Glutamatergic neuron (in vitro differentiated cells): Measurements from ENCODE around the gene TSC22D4. TPM values are rescaled to one million over a fixed set of nuclear protein-coding genes. Genes with fewer than 3 reads are reported as not detected.

Experiments used
- DNase-seq: peaks from one replicate; pipeline ENCODE4 v3.0.0; 2022
- H3K27ac Mint-ChIP-seq: one replicate; pipeline ENCODE4 v1.8.0; 2020; ENCODE audit warnings: mild to moderate bottlenecking, mixed read lengths, inconsistent platforms; ENCODE audit not compliant: unreplicated experiment
- H3K27me3 Mint-ChIP-seq: one replicate; pipeline ENCODE4 v1.8.0; 2020; ENCODE audit warnings: mild to moderate bottlenecking, moderate library complexity, mixed read lengths, inconsistent platforms; ENCODE audit not compliant: unreplicated experiment
- H3K36me3 Mint-ChIP-seq: one replicate; pipeline ENCODE4 v1.8.0; 2020; ENCODE audit warnings: mild to moderate bottlenecking, mixed read lengths, inconsistent platforms; ENCODE audit not compliant: unreplicated experiment
- H3K4me1 Mint-ChIP-seq: one replicate; pipeline ENCODE4 v1.8.0; 2020; ENCODE audit warnings: mild to moderate bottlenecking, low read depth, mixed read lengths, inconsistent platforms; ENCODE audit not compliant: unreplicated experiment
- H3K4me3 Mint-ChIP-seq: one replicate; pipeline ENCODE4 v1.8.0; 2020; ENCODE audit warnings: mild to moderate bottlenecking, mixed read lengths, inconsistent platforms; ENCODE audit not compliant: unreplicated experiment
- H3K9me3 Mint-ChIP-seq: one replicate; pipeline ENCODE4 v1.8.0; 2020; ENCODE audit warnings: mild to moderate bottlenecking, moderate library complexity, mixed read lengths, inconsistent platforms; ENCODE audit not compliant: unreplicated experiment
- CTCF ChIP-seq: fragments of 200-600 bp; sonication (generic); IDR thresholded peaks from one replicate; pipeline ENCODE4 v1.5.0; 2021; ENCODE audit not compliant: partially characterized antibody, unreplicated experiment
- total RNA-seq: library from RNA; stranded (reverse); fragmentation: NEBNext Ultra II Directional; extraction: Animal tissue kit (Norgen Biotek cat#: 25700); gene quantifications from one replicate; pipeline ENCODE4 v1.2.1, GENCODE V29; 2021; ENCODE audit not compliant: unreplicated experiment

TSC22D4 gene
- total RNA-seq, 1 donor from 2014 or later: 39.6 TPM

GRCh38 chr7:100486753-100487446 is 7.9 kb upstream of the TSC22D4 start:
- peaks cover 5% of the 10 kb centered on the region for H3K27me3 Mint-ChIP-seq
- no peaks in the 10 kb centered on the region for H3K36me3 Mint-ChIP-seq
- no peak for DNase-seq
- no peak for TF ChIP-seq CTCF
- H3K4me1 Mint-ChIP-seq: peaks cover 17% of the 10 kb centered on the region
- H3K9me3 Mint-ChIP-seq: peaks cover 7% of the 10 kb centered on the region
- no peak overlapping the region for H3K4me3 Mint-ChIP-seq
- H3K27ac Mint-ChIP-seq: no peak overlapping the region

- Mint-ChIP-seq H3K27ac (peak overlapping the region; percentile 46), H3K27me3 (peaks cover 5% of the 10 kb centered on the region), H3K36me3 (no peaks in the 10 kb centered on the region), H3K4me3 (peak overlapping the region; percentile 81), H3K4me1 (peaks cover 17% of the 10 kb centered on the region), H3K9me3 (peaks cover 7% of the 10 kb centered on the region)
- no peak for TF ChIP-seq CTCF
- no peak for DNase-seq
Measured at GRCh38 chr7:100486111-100486636, 7.2 kb upstream of the TSC22D4 start.

- Mint-ChIP-seq H3K4me3 (peak overlapping the region; percentile 76), H3K27me3 (peaks cover 5% of the 10 kb centered on the region), H3K36me3 (no peaks in the 10 kb centered on the region), H3K27ac (no peak overlapping the region), H3K4me1 (peaks cover 17% of the 10 kb centered on the region), H3K9me3 (peaks cover 7% of the 10 kb centered on the region)
- TF ChIP-seq CTCF: no peak
- DNase-seq: no peak
Measured at GRCh38 chr7:100485471-100485876, 6.5 kb upstream of the TSC22D4 start.

GRCh38 chr7:100484673-100485045 is 5.6 kb upstream of the TSC22D4 start:
- Mint-ChIP-seq H3K4me1 (peaks cover 11% of the 10 kb centered on the region), H3K36me3 (no peaks in the 10 kb centered on the region), H3K27me3 (peaks cover 5% of the 10 kb centered on the region), H3K4me3 (peak overlapping the region; percentile 92), H3K27ac (peak overlapping the region; percentile 31), H3K9me3 (peaks cover 7% of the 10 kb centered on the region)
- no peak for TF ChIP-seq CTCF
- DNase-seq: no peak
